Fibroblast of lung (primary cell): ENCODE results near the gene MRPL16.

Source experiments
- EZH2 ChIP-seq: IDR thresholded peaks from 2 replicates; pipeline ENCODE4 v1.5.1; 2012; ENCODE audit warnings: low read length, control low read depth, mild to moderate bottlenecking; ENCODE audit errors: missing control alignments
- TF ChIP-seq, protein P1 (sequence below), 2 donors: IDR thresholded peaks in 1 of 2; conservative IDR thresholded peaks in 1 of 2; 1 replicate in 1 of 2; 2 replicates in 1 of 2; pipeline ENCODE4 v1.5.1; 2011 to 2012; ENCODE audit warnings: low read length in 2 of 2, control low read depth in 1 of 2, inconsistent platforms in 1 of 2, low read depth in 1 of 2, mild to moderate bottlenecking in 1 of 2

DNA sequence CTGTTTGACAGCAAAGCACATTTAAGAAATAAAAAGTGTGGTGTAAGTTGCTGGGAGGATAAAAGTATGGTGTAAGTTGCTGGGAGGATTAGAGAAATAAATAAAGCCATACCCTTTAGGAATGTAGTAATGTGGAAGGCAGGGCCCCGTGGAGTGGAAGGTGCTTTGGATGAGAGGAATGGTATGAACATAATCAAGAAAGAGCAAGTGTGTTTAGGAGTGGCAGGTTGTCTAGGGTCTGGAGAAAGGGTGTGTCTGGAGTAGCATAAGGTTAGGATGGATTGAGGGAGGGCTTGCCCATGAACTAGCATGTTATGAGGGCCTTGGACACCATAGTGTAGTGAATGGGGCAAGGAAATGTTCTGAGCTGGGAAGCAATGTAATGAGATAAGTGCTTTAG lies 18.1 kb downstream of the MRPL16 start:
- no peak for TF ChIP-seq EZH2
- TF ChIP-seq, protein P1, sequence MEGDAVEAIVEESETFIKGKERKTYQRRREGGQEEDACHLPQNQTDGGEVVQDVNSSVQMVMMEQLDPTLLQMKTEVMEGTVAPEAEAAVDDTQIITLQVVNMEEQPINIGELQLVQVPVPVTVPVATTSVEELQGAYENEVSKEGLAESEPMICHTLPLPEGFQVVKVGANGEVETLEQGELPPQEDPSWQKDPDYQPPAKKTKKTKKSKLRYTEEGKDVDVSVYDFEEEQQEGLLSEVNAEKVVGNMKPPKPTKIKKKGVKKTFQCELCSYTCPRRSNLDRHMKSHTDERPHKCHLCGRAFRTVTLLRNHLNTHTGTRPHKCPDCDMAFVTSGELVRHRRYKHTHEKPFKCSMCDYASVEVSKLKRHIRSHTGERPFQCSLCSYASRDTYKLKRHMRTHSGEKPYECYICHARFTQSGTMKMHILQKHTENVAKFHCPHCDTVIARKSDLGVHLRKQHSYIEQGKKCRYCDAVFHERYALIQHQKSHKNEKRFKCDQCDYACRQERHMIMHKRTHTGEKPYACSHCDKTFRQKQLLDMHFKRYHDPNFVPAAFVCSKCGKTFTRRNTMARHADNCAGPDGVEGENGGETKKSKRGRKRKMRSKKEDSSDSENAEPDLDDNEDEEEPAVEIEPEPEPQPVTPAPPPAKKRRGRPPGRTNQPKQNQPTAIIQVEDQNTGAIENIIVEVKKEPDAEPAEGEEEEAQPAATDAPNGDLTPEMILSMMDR (conservative IDR thresholded peaks at IDR 0.05 in 1 of 2, IDR thresholded peaks at IDR 0.05 in 1 of 2; ENCODE audit: low read depth in 1 of 2, low read length in 2 of 2): no peak
